Urothelium cell line (cell line): ENCODE data around the gene LIMCH1.

Source experiments
- DNase-seq: peaks from one replicate; pipeline ENCODE4 v3.0.0; 2011; ENCODE audit warnings: low spot score, mixed read lengths
- FAIRE-seq: peaks from 2 replicates; lab custom pipeline; 2011; peaks lifted over from hg19 to GRCh38; lab: Jason Lieb, UNC

Gene LIMCH1

GRCh38 chr4:41530741-41531140, 7.2 kb upstream of the LIMCH1 start:
- DNase-seq = no peak
- no peak for FAIRE-seq

- DNase-seq (no peak), FAIRE-seq (peak; percentile 9)
Observed at GRCh38 chr4:41532336-41532735, 5.6 kb upstream of the LIMCH1 start.

- FAIRE-seq = no peak
Observed at GRCh38 chr4:41532882-41533281, 5.1 kb upstream of the LIMCH1 start.

GRCh38 chr4:41533680-41534079, 4.3 kb upstream of the LIMCH1 start:
- DNase-seq = no peak
- no peak for FAIRE-seq

More at GRCh38 chr4:41532882-41533281, 5.1 kb upstream of the LIMCH1 start:
- DNase-seq = no peak

- FAIRE-seq (no peak), DNase-seq (no peak)
Observed at GRCh38 chr4:41534404-41534803, 3.6 kb upstream of the LIMCH1 start.

GRCh38 chr4:41535911-41536371, 2.0 kb upstream of the LIMCH1 start:
- DNase-seq (no peak), FAIRE-seq (no peak)

GRCh38 chr4:41537292-41537890, 566 bp upstream of the LIMCH1 start:
- DNase-seq (no peak), FAIRE-seq (no peak)

- DNase-seq (peak; percentile 47), FAIRE-seq (peak; percentile 80)
Observed at GRCh38 chr4:41538887-41539498, 1.0 kb downstream of the LIMCH1 start.

- no peak for DNase-seq
Observed at GRCh38 chr4:41539711-41540110, 1.8 kb downstream of the LIMCH1 start.

GRCh38 chr4:41540687-41541086, 2.7 kb downstream of the LIMCH1 start:
- DNase-seq (no peak), FAIRE-seq (no peak)

More at GRCh38 chr4:41539711-41540110, 1.8 kb downstream of the LIMCH1 start:
- no peak for FAIRE-seq

- no peak for FAIRE-seq
- no peak for DNase-seq
Observed at GRCh38 chr4:41541687-41542094, 3.7 kb downstream of the LIMCH1 start.

- no peak for FAIRE-seq
- DNase-seq = no peak
Observed at GRCh38 chr4:41542526-41543275, 4.7 kb downstream of the LIMCH1 start.

GRCh38 chr4:41545238-41545637, 7.3 kb downstream of the LIMCH1 start:
- DNase-seq (no peak), FAIRE-seq (no peak)

- DNase-seq = no peak
- no peak for FAIRE-seq
Observed at GRCh38 chr4:41546638-41547037, 8.7 kb downstream of the LIMCH1 start.

- DNase-seq = no peak
- FAIRE-seq = no peak
Observed at GRCh38 chr4:41548305-41548880, 10.4 kb downstream of the LIMCH1 start.

- no peak for FAIRE-seq
Observed at GRCh38 chr4:41549478-41549877, 11.5 kb downstream of the LIMCH1 start.

GRCh38 chr4:41550308-41550707, 12.4 kb downstream of the LIMCH1 start:
- no peak for FAIRE-seq
- DNase-seq = no peak

More at GRCh38 chr4:41549478-41549877, 11.5 kb downstream of the LIMCH1 start:
- no peak for DNase-seq

GRCh38 chr4:41551536-41551935, 13.6 kb downstream of the LIMCH1 start:
- no peak for FAIRE-seq

GRCh38 chr4:41554905-41555304, 16.9 kb downstream of the LIMCH1 start:
- no peak for DNase-seq
- peak; percentile 9 for FAIRE-seq

More at GRCh38 chr4:41551536-41551935, 13.6 kb downstream of the LIMCH1 start:
- no peak for DNase-seq

GRCh38 chr4:41556526-41556925, 18.6 kb downstream of the LIMCH1 start:
- FAIRE-seq = no peak

GRCh38 chr4:41559940-41560516, 22.1 kb downstream of the LIMCH1 start:
- no peak for FAIRE-seq
- no peak for DNase-seq

More at GRCh38 chr4:41556526-41556925, 18.6 kb downstream of the LIMCH1 start:
- no peak for DNase-seq
